GM19328 (cell line): ENCODE data around the gene SEC14L5.

Experiments
- ATAC-seq: cut with Tn5 transposase; IDR thresholded peaks from one replicate; pipeline ENCODE4 v1.9.1; 2021; ENCODE audit warnings: mild to moderate bottlenecking, moderate library complexity; ENCODE audit not compliant: unreplicated experiment

The SEC14L5 gene

GRCh38 chr16:4981473-4981872, 23.3 kb downstream of the SEC14L5 start:
- ATAC-seq = no peak

- no peak for ATAC-seq
These were observed 24.1 kb downstream of the SEC14L5 start for GRCh38 chr16:4982056-4982867.

GRCh38 chr16:4984174-4984990, 26.3 kb downstream of the SEC14L5 start:
- no peak for ATAC-seq

GRCh38 chr16:4987250-4987579, 29.1 kb downstream of the SEC14L5 start:
- no peak for ATAC-seq

GRCh38 chr16:4987580-4988374, 29.6 kb downstream of the SEC14L5 start:
- ATAC-seq = no peak

GRCh38 chr16:4988647-4989046, 30.5 kb downstream of the SEC14L5 start:
- ATAC-seq = no peak

- no peak for ATAC-seq
These were observed 31.4 kb downstream of the SEC14L5 start for GRCh38 chr16:4989391-4990006.

GRCh38 chr16:4990415-4990814, 32.3 kb downstream of the SEC14L5 start:
- no peak for ATAC-seq

- no peak for ATAC-seq
These were observed 33.6 kb downstream of the SEC14L5 start for GRCh38 chr16:4991754-4992153.

GRCh38 chr16:4994719-4995434, 36.7 kb downstream of the SEC14L5 start:
- ATAC-seq = no peak

GRCh38 chr16:5000573-5001001, 42.5 kb downstream of the SEC14L5 start:
- no peak for ATAC-seq

GRCh38 chr16:5001571-5001970, 43.4 kb downstream of the SEC14L5 start:
- ATAC-seq = no peak

- ATAC-seq = no peak
These were observed 43.9 kb downstream of the SEC14L5 start for GRCh38 chr16:5001986-5002385.

- ATAC-seq = no peak
These were observed 44.6 kb downstream of the SEC14L5 start for GRCh38 chr16:5002699-5003143.

GRCh38 chr16:5003211-5003610, 45.1 kb downstream of the SEC14L5 start:
- ATAC-seq = no peak

GRCh38 chr16:5003828-5004227, 45.7 kb downstream of the SEC14L5 start:
- no peak for ATAC-seq

GRCh38 chr16:5004311-5004710, 46.2 kb downstream of the SEC14L5 start:
- ATAC-seq = no peak

GRCh38 chr16:5005916-5006315, 47.8 kb downstream of the SEC14L5 start:
- ATAC-seq = no peak

- ATAC-seq = no peak
These were observed 48.4 kb downstream of the SEC14L5 start for GRCh38 chr16:5006348-5007193.
